GM12872 (cell line): ENCODE results near the gene GMDS.

Source experiments
- TF ChIP-seq, protein P1 (sequence below): IDR thresholded peaks from 3 replicates; pipeline ENCODE4 v1.5.1; 2011; ENCODE audit warnings: low read depth, mild to moderate bottlenecking, low read length, moderate library complexity; ENCODE audit not compliant: insufficient read depth

Gene GMDS

GRCh38 chr6:2029130-2029794 lies 216.1 kb downstream of the GMDS start:
- TF ChIP-seq, protein P1, sequence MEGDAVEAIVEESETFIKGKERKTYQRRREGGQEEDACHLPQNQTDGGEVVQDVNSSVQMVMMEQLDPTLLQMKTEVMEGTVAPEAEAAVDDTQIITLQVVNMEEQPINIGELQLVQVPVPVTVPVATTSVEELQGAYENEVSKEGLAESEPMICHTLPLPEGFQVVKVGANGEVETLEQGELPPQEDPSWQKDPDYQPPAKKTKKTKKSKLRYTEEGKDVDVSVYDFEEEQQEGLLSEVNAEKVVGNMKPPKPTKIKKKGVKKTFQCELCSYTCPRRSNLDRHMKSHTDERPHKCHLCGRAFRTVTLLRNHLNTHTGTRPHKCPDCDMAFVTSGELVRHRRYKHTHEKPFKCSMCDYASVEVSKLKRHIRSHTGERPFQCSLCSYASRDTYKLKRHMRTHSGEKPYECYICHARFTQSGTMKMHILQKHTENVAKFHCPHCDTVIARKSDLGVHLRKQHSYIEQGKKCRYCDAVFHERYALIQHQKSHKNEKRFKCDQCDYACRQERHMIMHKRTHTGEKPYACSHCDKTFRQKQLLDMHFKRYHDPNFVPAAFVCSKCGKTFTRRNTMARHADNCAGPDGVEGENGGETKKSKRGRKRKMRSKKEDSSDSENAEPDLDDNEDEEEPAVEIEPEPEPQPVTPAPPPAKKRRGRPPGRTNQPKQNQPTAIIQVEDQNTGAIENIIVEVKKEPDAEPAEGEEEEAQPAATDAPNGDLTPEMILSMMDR = no peak

DNA sequence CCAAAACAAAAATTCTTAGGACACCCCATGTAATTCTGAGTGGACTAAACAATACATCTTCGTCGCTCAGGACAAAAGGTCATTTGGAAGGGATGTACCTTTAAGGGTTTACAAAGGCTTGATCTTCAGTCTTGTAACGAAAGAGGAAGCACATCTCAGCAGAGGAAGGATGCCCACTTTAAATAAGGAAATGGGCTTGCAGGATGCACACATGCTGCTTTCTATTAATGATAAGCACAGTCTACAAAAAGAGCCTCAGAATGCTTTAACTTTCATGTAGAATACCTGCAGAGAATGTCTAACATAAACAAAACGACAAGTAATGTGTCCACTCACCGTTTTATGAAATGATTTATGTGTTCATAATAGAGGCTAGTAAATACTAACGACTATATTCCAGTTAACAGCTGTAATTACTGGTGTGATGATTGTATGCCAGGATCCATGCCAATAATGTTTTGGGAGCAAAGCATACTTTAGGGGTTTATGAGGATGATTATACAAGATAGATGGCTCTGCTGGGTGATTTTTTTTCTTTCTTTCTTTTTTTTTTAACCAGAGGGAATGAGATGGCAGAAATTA lies 216.9 kb downstream of the GMDS start:
- TF ChIP-seq, protein P1 = no peak

GRCh38 chr6:2026133-2026532 lies 219.3 kb downstream of the GMDS start:
- TF ChIP-seq, protein P1 = no peak

GRCh38 chr6:2021713-2022125 lies 223.7 kb downstream of the GMDS start:
- TF ChIP-seq, protein P1 = no peak

GRCh38 chr6:2020909-2021308 lies 224.5 kb downstream of the GMDS start:
- TF ChIP-seq, protein P1 = no peak

DNA sequence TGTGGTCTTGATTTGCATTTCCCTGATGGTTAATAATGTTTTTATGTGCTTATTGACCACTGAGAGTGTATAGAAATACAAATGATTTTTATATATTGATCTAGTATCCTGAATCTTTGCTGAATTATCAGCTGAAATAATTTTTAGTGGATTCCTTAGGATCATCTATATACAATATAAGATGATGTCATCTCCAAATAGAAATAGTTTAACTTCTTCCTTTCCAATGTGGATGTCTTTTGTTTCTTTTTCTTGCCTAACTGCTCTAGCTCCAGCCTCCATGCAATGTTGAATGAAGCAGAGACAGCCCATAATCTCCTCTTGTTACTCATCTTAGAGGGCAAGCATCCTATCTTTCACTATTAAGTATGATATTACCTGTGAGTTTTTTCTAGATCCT lies 226.4 kb downstream of the GMDS start:
- TF ChIP-seq, protein P1 = no peak

GRCh38 chr6:2016040-2016439 lies 229.4 kb downstream of the GMDS start:
- TF ChIP-seq, protein P1 = no peak
